RWPE2 (cell line): ENCODE data around the gene PNMA8B.

Source experiments
- ATAC-seq: fragments of 200-7000 bp; cut with Tn5 transposase; 3 replicates; pipeline ENCODE4 v1.9.1; 2021; ENCODE audit warnings: low read depth
- DNase-seq: peaks from one replicate; pipeline ENCODE4 v3.0.0-alpha.2; 2020; ENCODE audit warnings: low spot score
- H3K27ac ChIP-seq: fragments of 450-650 bp; 2 replicates; pipeline ENCODE4 v1.5.1; 2017; ENCODE audit warnings: mild to moderate bottlenecking; ENCODE audit not compliant: poor library complexity, severe bottlenecking
- H3K27me3 ChIP-seq: fragments of 250-450 bp; sonication (Bioruptor Pico); 2 replicates; pipeline ENCODE4 v1.5.1; 2021; ENCODE audit warnings: mild to moderate bottlenecking, moderate library complexity; ENCODE audit not compliant: insufficient read depth, poor library complexity, severe bottlenecking
- H3K36me3 ChIP-seq: fragments of 250-450 bp; sonication (Bioruptor Pico); 2 replicates; pipeline ENCODE4 v1.5.1; 2020; ENCODE audit warnings: low read depth, mild to moderate bottlenecking, moderate library complexity
- H3K4me1 ChIP-seq: fragments of 250-450 bp; sonication (Bioruptor Pico); 2 replicates; pipeline ENCODE4 v1.5.1; 2021; ENCODE audit warnings: mild to moderate bottlenecking, moderate library complexity; ENCODE audit not compliant: insufficient read depth, poor library complexity, severe bottlenecking
- H3K4me3 ChIP-seq: fragments of 250-450 bp; sonication (Bioruptor Pico); 2 replicates; pipeline ENCODE4 v1.5.1; 2021; ENCODE audit warnings: mild to moderate bottlenecking, moderate library complexity; ENCODE audit not compliant: severe bottlenecking
- H3K9me3 ChIP-seq: fragments of 250-450 bp; sonication (Bioruptor Pico); 2 replicates; pipeline ENCODE4 v1.5.1; 2021; ENCODE audit warnings: mild to moderate bottlenecking, moderate library complexity; ENCODE audit not compliant: severe bottlenecking
- CTCF ChIP-seq: fragments of 450-650 bp; IDR thresholded peaks from one replicate; pipeline ENCODE4 v1.5.1; 2017; ENCODE audit warnings: mild to moderate bottlenecking, moderate library complexity; ENCODE audit not compliant: poor library complexity, severe bottlenecking

Gene PNMA8B

GRCh38 chr19:46481223-46481848 lies 14.3 kb downstream of the PNMA8B start:
- H3K4me1 ChIP-seq: no peaks in the 10 kb centered on the region
- DNase-seq (no peak), ATAC-seq (no peak)

GRCh38 chr19:46480415-46480814 lies 15.3 kb downstream of the PNMA8B start:
- Histone ChIP-seq H3K4me1 (peaks cover 4% of the 10 kb centered on the region), H3K36me3 (no peaks in the 10 kb centered on the region), H3K27ac (no peak overlapping the region), H3K4me3 (no peak overlapping the region), H3K27me3 (no peaks in the 10 kb centered on the region), H3K9me3 (no peaks in the 10 kb centered on the region)
- TF ChIP-seq CTCF: no peak
- DNase-seq (no peak), ATAC-seq (no peak)

More at GRCh38 chr19:46481223-46481848, 14.3 kb downstream of the PNMA8B start:
- Histone ChIP-seq H3K27me3 (no peaks in the 10 kb centered on the region), H3K36me3 (no peaks in the 10 kb centered on the region), H3K9me3 (no peaks in the 10 kb centered on the region), H3K4me3 (no peak overlapping the region), H3K27ac (no peak overlapping the region)
- no peak for TF ChIP-seq CTCF

GRCh38 chr19:46478356-46478986 lies 17.2 kb downstream of the PNMA8B start:
- Histone ChIP-seq H3K9me3 (no peaks in the 10 kb centered on the region), H3K27me3 (no peaks in the 10 kb centered on the region), H3K4me1 (peaks cover 10% of the 10 kb centered on the region), H3K4me3 (no peak overlapping the region), H3K36me3 (no peaks in the 10 kb centered on the region), H3K27ac (no peak overlapping the region)
- TF ChIP-seq CTCF: no peak
- ATAC-seq (no peak), DNase-seq (no peak)

GRCh38 chr19:46475986-46476385 lies 19.7 kb downstream of the PNMA8B start:
- no peak for DNase-seq
- H3K4me3 ChIP-seq: no peak overlapping the region
- H3K36me3 ChIP-seq: no peaks in the 10 kb centered on the region
- no peak for TF ChIP-seq CTCF
- ATAC-seq: no peak
- no peaks in the 10 kb centered on the region for H3K27me3 ChIP-seq
- H3K4me1 ChIP-seq: peaks cover 10% of the 10 kb centered on the region
- no peaks in the 10 kb centered on the region for H3K9me3 ChIP-seq
- H3K27ac ChIP-seq: no peak overlapping the region

- Histone ChIP-seq H3K36me3 (no peaks in the 10 kb centered on the region), H3K27me3 (no peaks in the 10 kb centered on the region), H3K4me3 (no peak overlapping the region), H3K27ac (peak overlapping the region; percentile 21), H3K9me3 (no peaks in the 10 kb centered on the region), H3K4me1 (peaks cover 10% of the 10 kb centered on the region)
- ATAC-seq (peak; percentile 33; the same call in 2 of the 3 replicates), DNase-seq (no peak)
- TF ChIP-seq CTCF: no peak
Observed at GRCh38 chr19:46474211-46474610, 21.5 kb downstream of the PNMA8B start.
